ENCODE data around the gene HPS4. TPM values are rescaled to one million over a fixed set of nuclear protein-coding genes. Genes with fewer than 3 reads are reported as not detected.

Gene HPS4
- total and polyA plus RNA-seq, 10 of the 15 experiments (the other 5 are each of a cell fraction or from before 2014, with no cell fraction given) = 11.7 to 36.7 (median 30.8) TPM

DNA sequence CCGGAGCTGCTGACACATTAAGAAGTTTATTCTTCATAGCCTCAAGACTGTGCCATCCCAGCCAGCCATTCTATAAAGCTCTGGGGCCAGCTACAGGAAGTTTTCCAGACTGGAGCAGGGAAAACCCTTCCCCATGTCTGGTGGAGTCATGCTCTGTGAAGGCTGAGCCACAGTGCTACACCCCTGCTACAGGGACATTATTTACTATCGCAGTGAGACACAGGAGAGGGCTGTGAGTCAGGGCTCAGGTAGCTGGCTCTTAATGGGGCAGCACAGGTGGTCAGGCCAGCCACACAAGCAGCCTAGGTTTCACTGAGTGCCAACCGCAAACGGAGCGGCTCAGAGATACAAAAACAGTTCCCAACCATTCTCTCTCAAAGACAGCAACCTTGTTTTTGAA lies 12.1 kb downstream of the HPS4 start:
- intact Hi-C loops (cut with micrococcal nuclease; ENCODE audit: unreplicated experiment) (no loop called here), in situ Hi-C loops (cut with MboI) (no loop called here)
- H2AFZ ChIP-seq (ENCODE audit: control insufficient read depth, low read depth, low read length) = no peak overlapping the region
- no peak overlapping the region for H3K4me3 ChIP-seq
- H3K79me2 ChIP-seq (ENCODE audit: control insufficient read depth, insufficient read depth, low read length) = no peaks in the 10 kb centered on the region; the same call in 1 of the 2 replicates
- 84% methylated on average over 5 of the region's 5 CpGs for WGBS (ENCODE audit: insufficient coverage, insufficient replicate concordance, low lambda C conversion rate, missing lambda C conversion rate)
- DNase-seq (ENCODE audit: low read depth, low spot score) (no peak), FAIRE-seq (no peak), ATAC-seq (no peak)
- ChIA-PET SMC1A (ENCODE audit: uncharacterized antibody, unreplicated experiment) (no interaction called here), RAD21 (ENCODE audit: unreplicated experiment) (no interaction called here), POLR2A (no interaction called here), CTCF (interaction anchor here (0.5 to 4.9 kb wide), 3 partner anchors 8 to 64 kb away, joined by 3 to 23 read pairs (median 4); no protein-coding TSS in a partner anchor)
- peaks cover 5% of the 10 kb centered on the region for H3K4me1 ChIP-seq (ENCODE audit: control insufficient read depth, insufficient read depth, low read length)
- H3K9ac ChIP-seq (ENCODE audit: control insufficient read depth, insufficient read depth, low read length) = no peak overlapping the region
- H3K4me2 ChIP-seq (ENCODE audit: control insufficient read depth, insufficient read depth) = no peak overlapping the region
- H3K36me3 ChIP-seq (ENCODE audit: control insufficient read depth in 2 of 2, insufficient read depth in 2 of 2, low read length in 1 of 2) = peaks cover 20 to 28% of the 10 kb centered on the region in 2 experiments
- no peaks in the 10 kb centered on the region for H3K27me3 ChIP-seq (replicated peaks in 1 of 2; ENCODE audit: control insufficient read depth in 2 of 2, insufficient read depth in 2 of 2, low read length in 1 of 2)
- TF ChIP-seq YBX1 (IDR thresholded peaks at IDR 0.05) (no peak), WRNIP1 (IDR thresholded peaks at IDR 0.05; ENCODE audit: borderline replicate concordance, low read depth, low read length) (no peak), ATF7 (IDR thresholded peaks at IDR 0.05; ENCODE audit: low read depth) (no peak), KAT2A (conservative IDR thresholded peaks at IDR 0.05; ENCODE audit: control insufficient read depth, low read depth, low read length) (no peak), ZSCAN29 (IDR thresholded peaks at IDR 0.05) (no peak), CREB1 (IDR thresholded peaks at IDR 0.05; ENCODE audit: low read depth) (no peak), CHD2 (IDR thresholded peaks at IDR 0.05; ENCODE audit: borderline replicate concordance, low read depth, low read length) (no peak), KDM1A (IDR thresholded peaks at IDR 0.05; ENCODE audit: borderline replicate concordance) (no peak), RUNX3 (IDR thresholded peaks at IDR 0.05; ENCODE audit: low read length) (no peak), HDAC2 (IDR thresholded peaks at IDR 0.05) (no peak), RB1 (IDR thresholded peaks at IDR 0.05; ENCODE audit: borderline replicate concordance) (no peak), MTA2 (IDR thresholded peaks at IDR 0.05; ENCODE audit: low read depth) (no peak), DPF2 (IDR thresholded peaks at IDR 0.05) (no peak), POLR2A (IDR thresholded peaks at IDR 0.05; ENCODE audit: low read depth, low read length) (no peak)
- TF ChIP-seq, protein P1, sequence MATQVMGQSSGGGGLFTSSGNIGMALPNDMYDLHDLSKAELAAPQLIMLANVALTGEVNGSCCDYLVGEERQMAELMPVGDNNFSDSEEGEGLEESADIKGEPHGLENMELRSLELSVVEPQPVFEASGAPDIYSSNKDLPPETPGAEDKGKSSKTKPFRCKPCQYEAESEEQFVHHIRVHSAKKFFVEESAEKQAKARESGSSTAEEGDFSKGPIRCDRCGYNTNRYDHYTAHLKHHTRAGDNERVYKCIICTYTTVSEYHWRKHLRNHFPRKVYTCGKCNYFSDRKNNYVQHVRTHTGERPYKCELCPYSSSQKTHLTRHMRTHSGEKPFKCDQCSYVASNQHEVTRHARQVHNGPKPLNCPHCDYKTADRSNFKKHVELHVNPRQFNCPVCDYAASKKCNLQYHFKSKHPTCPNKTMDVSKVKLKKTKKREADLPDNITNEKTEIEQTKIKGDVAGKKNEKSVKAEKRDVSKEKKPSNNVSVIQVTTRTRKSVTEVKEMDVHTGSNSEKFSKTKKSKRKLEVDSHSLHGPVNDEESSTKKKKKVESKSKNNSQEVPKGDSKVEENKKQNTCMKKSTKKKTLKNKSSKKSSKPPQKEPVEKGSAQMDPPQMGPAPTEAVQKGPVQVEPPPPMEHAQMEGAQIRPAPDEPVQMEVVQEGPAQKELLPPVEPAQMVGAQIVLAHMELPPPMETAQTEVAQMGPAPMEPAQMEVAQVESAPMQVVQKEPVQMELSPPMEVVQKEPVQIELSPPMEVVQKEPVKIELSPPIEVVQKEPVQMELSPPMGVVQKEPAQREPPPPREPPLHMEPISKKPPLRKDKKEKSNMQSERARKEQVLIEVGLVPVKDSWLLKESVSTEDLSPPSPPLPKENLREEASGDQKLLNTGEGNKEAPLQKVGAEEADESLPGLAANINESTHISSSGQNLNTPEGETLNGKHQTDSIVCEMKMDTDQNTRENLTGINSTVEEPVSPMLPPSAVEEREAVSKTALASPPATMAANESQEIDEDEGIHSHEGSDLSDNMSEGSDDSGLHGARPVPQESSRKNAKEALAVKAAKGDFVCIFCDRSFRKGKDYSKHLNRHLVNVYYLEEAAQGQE (IDR thresholded peaks at IDR 0.05; ENCODE audit: low read depth, low read length) = no peak
- TF ChIP-seq, protein P2, sequence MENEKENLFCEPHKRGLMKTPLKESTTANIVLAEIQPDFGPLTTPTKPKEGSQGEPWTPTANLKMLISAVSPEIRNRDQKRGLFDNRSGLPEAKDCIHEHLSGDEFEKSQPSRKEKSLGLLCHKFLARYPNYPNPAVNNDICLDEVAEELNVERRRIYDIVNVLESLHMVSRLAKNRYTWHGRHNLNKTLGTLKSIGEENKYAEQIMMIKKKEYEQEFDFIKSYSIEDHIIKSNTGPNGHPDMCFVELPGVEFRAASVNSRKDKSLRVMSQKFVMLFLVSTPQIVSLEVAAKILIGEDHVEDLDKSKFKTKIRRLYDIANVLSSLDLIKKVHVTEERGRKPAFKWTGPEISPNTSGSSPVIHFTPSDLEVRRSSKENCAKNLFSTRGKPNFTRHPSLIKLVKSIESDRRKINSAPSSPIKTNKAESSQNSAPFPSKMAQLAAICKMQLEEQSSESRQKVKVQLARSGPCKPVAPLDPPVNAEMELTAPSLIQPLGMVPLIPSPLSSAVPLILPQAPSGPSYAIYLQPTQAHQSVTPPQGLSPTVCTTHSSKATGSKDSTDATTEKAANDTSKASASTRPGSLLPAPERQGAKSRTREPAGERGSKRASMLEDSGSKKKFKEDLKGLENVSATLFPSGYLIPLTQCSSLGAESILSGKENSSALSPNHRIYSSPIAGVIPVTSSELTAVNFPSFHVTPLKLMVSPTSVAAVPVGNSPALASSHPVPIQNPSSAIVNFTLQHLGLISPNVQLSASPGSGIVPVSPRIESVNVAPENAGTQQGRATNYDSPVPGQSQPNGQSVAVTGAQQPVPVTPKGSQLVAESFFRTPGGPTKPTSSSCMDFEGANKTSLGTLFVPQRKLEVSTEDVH (IDR thresholded peaks at IDR 0.05; ENCODE audit: low read depth, partially characterized antibody) = no peak
- no TSS peak for BruUV-seq (replicated peaks)
- no peaks in the 10 kb centered on the region for H3K9me3 ChIP-seq (replicated peaks; ENCODE audit: control insufficient read depth, insufficient read depth, low read length)
- H4K20me1 ChIP-seq (ENCODE audit: control insufficient read depth, insufficient read depth) = no peaks in the 10 kb centered on the region
- H3K27ac ChIP-seq (ENCODE audit: control insufficient read depth, insufficient read depth) = no peak overlapping the region

Data from GM12878 (cell line).